ENCODE data around the gene RNF212. TPM values are rescaled to one million over a fixed set of nuclear protein-coding genes. Genes with fewer than 3 reads are reported as not detected.
A peak's percentile ranks its signal among the peaks of the same experiment; 100 is the strongest.

The RNF212 gene
- total RNA-seq, 2 experiments from 2014 or later = 0.87 to 1.4 TPM

GRCh38 chr4:1072830-1073446 lies 40.4 kb downstream of the RNF212 start:
- Mint-ChIP-seq H3K27ac (no peak overlapping the region), H3K4me1 (ENCODE audit: low read depth) (peaks cover 6% of the 10 kb centered on the region), H3K36me3 (no peaks in the 10 kb centered on the region), H3K27me3 (peaks cover 23% of the 10 kb centered on the region), H3K4me3 (no peak overlapping the region), H3K9me3 (no peaks in the 10 kb centered on the region)
- POLR2A ChIA-PET = no interaction called here
- CTCF ChIA-PET = no interaction called here
- peak; percentile 70 for DNase-seq
- intact Hi-C loops (cut with micrococcal nuclease) = no loop called here

GRCh38 chr4:1069394-1069793 lies 44.0 kb downstream of the RNF212 start:
- CTCF ChIA-PET = no interaction called here
- H3K4me3 Mint-ChIP-seq = no peak overlapping the region
- no peaks in the 10 kb centered on the region for H3K36me3 Mint-ChIP-seq
- no peaks in the 10 kb centered on the region for H3K9me3 Mint-ChIP-seq
- H3K4me1 Mint-ChIP-seq (ENCODE audit: low read depth) = peaks cover 6% of the 10 kb centered on the region
- POLR2A ChIA-PET = no interaction called here
- peaks cover 31% of the 10 kb centered on the region for H3K27me3 Mint-ChIP-seq
- DNase-seq = no peak
- H3K27ac Mint-ChIP-seq = no peak overlapping the region
- intact Hi-C loops (cut with micrococcal nuclease) = no loop called here

- POLR2A ChIA-PET = interaction anchor here (0.5 kb wide), 1 partner anchor 262 kb away, joined by 3 read pairs; no protein-coding TSS in a partner anchor
- peaks cover 9% of the 10 kb centered on the region for H3K4me1 Mint-ChIP-seq (ENCODE audit: low read depth)
Observed at GRCh38 chr4:1065732-1066131, 47.6 kb downstream of the RNF212 start.

GRCh38 chr4:1062419-1062818 lies 50.9 kb downstream of the RNF212 start:
- intact Hi-C loops (cut with micrococcal nuclease) = no loop called here
- Mint-ChIP-seq H3K27ac (no peak overlapping the region), H3K4me3 (no peak overlapping the region), H3K27me3 (peaks cover 29% of the 10 kb centered on the region), H3K9me3 (no peaks in the 10 kb centered on the region), H3K36me3 (no peaks in the 10 kb centered on the region), H3K4me1 (ENCODE audit: low read depth) (peaks cover 9% of the 10 kb centered on the region)
- POLR2A ChIA-PET = no interaction called here
- no peak for DNase-seq
- CTCF ChIA-PET = no interaction called here

More at GRCh38 chr4:1065732-1066131, 47.6 kb downstream of the RNF212 start:
- Mint-ChIP-seq H3K27me3 (peaks cover 41% of the 10 kb centered on the region), H3K27ac (no peak overlapping the region), H3K36me3 (no peaks in the 10 kb centered on the region), H3K9me3 (no peaks in the 10 kb centered on the region), H3K4me3 (no peak overlapping the region)
- CTCF ChIA-PET = no interaction called here
- intact Hi-C loops (cut with micrococcal nuclease) = no loop called here
- no peak for DNase-seq

GRCh38 chr4:1061760-1062159 lies 51.6 kb downstream of the RNF212 start:
- Mint-ChIP-seq H3K36me3 (no peaks in the 10 kb centered on the region), H3K27ac (no peak overlapping the region), H3K4me3 (no peak overlapping the region), H3K4me1 (ENCODE audit: low read depth) (peaks cover 9% of the 10 kb centered on the region), H3K9me3 (no peaks in the 10 kb centered on the region), H3K27me3 (peaks cover 26% of the 10 kb centered on the region)
- ChIA-PET POLR2A (no interaction called here), CTCF (no interaction called here)
- DNase-seq = no peak
- intact Hi-C loops (cut with micrococcal nuclease) = no loop called here

- CTCF ChIA-PET = no interaction called here
- Mint-ChIP-seq H3K27me3 (peaks cover 25% of the 10 kb centered on the region), H3K9me3 (no peaks in the 10 kb centered on the region), H3K4me1 (ENCODE audit: low read depth) (peaks cover 12% of the 10 kb centered on the region), H3K27ac (no peak overlapping the region), H3K36me3 (no peaks in the 10 kb centered on the region), H3K4me3 (no peak overlapping the region)
- no peak for DNase-seq
- intact Hi-C loops (cut with micrococcal nuclease) = no loop called here
- POLR2A ChIA-PET = no interaction called here
Observed at GRCh38 chr4:1061056-1061700, 52.2 kb downstream of the RNF212 start.

GRCh38 chr4:1060621-1061020 lies 52.7 kb downstream of the RNF212 start:
- ChIA-PET CTCF (no interaction called here), POLR2A (no interaction called here)
- Mint-ChIP-seq H3K36me3 (no peaks in the 10 kb centered on the region), H3K4me3 (no peak overlapping the region), H3K27ac (no peak overlapping the region), H3K9me3 (no peaks in the 10 kb centered on the region), H3K4me1 (ENCODE audit: low read depth) (peaks cover 17% of the 10 kb centered on the region), H3K27me3 (peaks cover 24% of the 10 kb centered on the region)
- intact Hi-C loops (cut with micrococcal nuclease) = no loop called here
- DNase-seq = no peak

- Mint-ChIP-seq H3K4me1 (ENCODE audit: low read depth) (peaks cover 20% of the 10 kb centered on the region), H3K9me3 (no peaks in the 10 kb centered on the region), H3K27ac (no peak overlapping the region), H3K36me3 (no peaks in the 10 kb centered on the region), H3K27me3 (peaks cover 24% of the 10 kb centered on the region), H3K4me3 (no peak overlapping the region)
- ChIA-PET CTCF (no interaction called here), POLR2A (no interaction called here)
- no peak for DNase-seq
- intact Hi-C loops (cut with micrococcal nuclease) = no loop called here
Observed at GRCh38 chr4:1060121-1060520, 53.2 kb downstream of the RNF212 start.

GRCh38 chr4:1058997-1059665 lies 54.2 kb downstream of the RNF212 start:
- intact Hi-C loops (cut with micrococcal nuclease) = no loop called here
- H3K27me3 Mint-ChIP-seq = peaks cover 17% of the 10 kb centered on the region
- H3K9me3 Mint-ChIP-seq = no peaks in the 10 kb centered on the region
- ChIA-PET POLR2A (no interaction called here), CTCF (no interaction called here)
- no peak overlapping the region for H3K4me3 Mint-ChIP-seq
- no peak for DNase-seq
- H3K36me3 Mint-ChIP-seq = no peaks in the 10 kb centered on the region
- H3K4me1 Mint-ChIP-seq (ENCODE audit: low read depth) = peaks cover 20% of the 10 kb centered on the region
- H3K27ac Mint-ChIP-seq = no peak overlapping the region

GRCh38 chr4:1058198-1058996 lies 55.0 kb downstream of the RNF212 start:
- Mint-ChIP-seq H3K9me3 (no peaks in the 10 kb centered on the region), H3K36me3 (no peaks in the 10 kb centered on the region)
- CTCF ChIA-PET = interaction anchor here (1.4 kb wide), 1 partner anchor 316 kb away, joined by 4 read pairs; no protein-coding TSS in a partner anchor

GRCh38 chr4:1057403-1057745 lies 56.0 kb downstream of the RNF212 start:
- intact Hi-C loops (cut with micrococcal nuclease) = no loop called here
- peaks cover 17% of the 10 kb centered on the region for H3K4me1 Mint-ChIP-seq (ENCODE audit: low read depth)

More at GRCh38 chr4:1058198-1058996, 55.0 kb downstream of the RNF212 start:
- Mint-ChIP-seq H3K4me1 (ENCODE audit: low read depth) (peaks cover 20% of the 10 kb centered on the region), H3K4me3 (no peak overlapping the region), H3K27ac (no peak overlapping the region), H3K27me3 (peaks cover 15% of the 10 kb centered on the region)
- POLR2A ChIA-PET = no interaction called here
- no peak for DNase-seq
- intact Hi-C loops (cut with micrococcal nuclease) = no loop called here

GRCh38 chr4:1056671-1057402 lies 56.5 kb downstream of the RNF212 start:
- DNase-seq = no peak
- Mint-ChIP-seq H3K4me3 (no peak overlapping the region), H3K36me3 (no peaks in the 10 kb centered on the region), H3K27me3 (peaks cover 10% of the 10 kb centered on the region), H3K4me1 (ENCODE audit: low read depth) (peaks cover 12% of the 10 kb centered on the region), H3K27ac (no peak overlapping the region), H3K9me3 (no peaks in the 10 kb centered on the region)
- CTCF ChIA-PET = no interaction called here
- intact Hi-C loops (cut with micrococcal nuclease) = no loop called here
- POLR2A ChIA-PET = no interaction called here

More at GRCh38 chr4:1057403-1057745, 56.0 kb downstream of the RNF212 start:
- Mint-ChIP-seq H3K4me3 (no peak overlapping the region), H3K36me3 (no peaks in the 10 kb centered on the region), H3K27ac (no peak overlapping the region), H3K9me3 (no peaks in the 10 kb centered on the region), H3K27me3 (peaks cover 12% of the 10 kb centered on the region)
- ChIA-PET POLR2A (no interaction called here), CTCF (interaction anchor here (1.4 kb wide), 1 partner anchor 315 kb away, joined by 4 read pairs; no protein-coding TSS in a partner anchor)
- no peak for DNase-seq

Data from activated CD4-positive, alpha-beta memory T cell treated with anti-CD3 and anti-CD28 coated beads for 36 hours (primary cell).